ENCODE measurements around the gene SELENOI. TPM values are rescaled to one million over a fixed set of nuclear protein-coding genes. Genes with fewer than 3 reads are reported as not detected.
"Not testable (repeated sequence)": the region's sequence is repeated elsewhere in the genome, so short reads cannot be mapped to it uniquely, and the experiment has no call there.

Gene SELENOI
- total RNA-seq, 2 donors from 2014 or later = 41.5 to 42.2 TPM

- Histone ChIP-seq H3K4me1 (peaks cover 6% of the 10 kb centered on the region), H3K36me3 (no peaks in the 10 kb centered on the region), H3K27me3 (no peaks in the 10 kb centered on the region), H3K9me3 (no peaks in the 10 kb centered on the region), H3K9ac (ENCODE audit: low read depth in 2 of 2, low read length in 2 of 2) (no peak overlapping the region), H3K27ac (no peak overlapping the region), H3K4me3 (no peak overlapping the region)
- no peak for DNase-seq
- intact Hi-C loops (cut with DNase I) = no loop called here
- no peak for TF ChIP-seq CTCF (IDR thresholded peaks at IDR 0.05)
Measured at GRCh38 chr2:26363323-26363722, 17.4 kb downstream of the SELENOI start.

- H3K27ac ChIP-seq = no peak overlapping the region
- DNase-seq = no peak
- H3K27me3 ChIP-seq = no peaks in the 10 kb centered on the region
- H3K4me3 ChIP-seq = no peak overlapping the region
- H3K9ac ChIP-seq (ENCODE audit: low read depth in 2 of 2, low read length in 2 of 2) = no peak overlapping the region
- no peaks in the 10 kb centered on the region for H3K36me3 ChIP-seq
- intact Hi-C loops (cut with DNase I) = no loop called here
- H3K9me3 ChIP-seq = no peaks in the 10 kb centered on the region
- no peak for TF ChIP-seq CTCF (IDR thresholded peaks at IDR 0.05)
- peaks cover 6% of the 10 kb centered on the region for H3K4me1 ChIP-seq
Measured at GRCh38 chr2:26363958-26364357, 18.0 kb downstream of the SELENOI start.

GRCh38 chr2:26364669-26365068 lies 18.7 kb downstream of the SELENOI start:
- H3K4me1 ChIP-seq = peaks cover 6% of the 10 kb centered on the region
- no peak overlapping the region for H3K9ac ChIP-seq (ENCODE audit: low read depth in 2 of 2, low read length in 2 of 2)
- intact Hi-C loops (cut with DNase I) = no loop called here
- no peaks in the 10 kb centered on the region for H3K27me3 ChIP-seq
- H3K36me3 ChIP-seq = no peaks in the 10 kb centered on the region
- no peak overlapping the region for H3K4me3 ChIP-seq
- no peak for DNase-seq
- H3K9me3 ChIP-seq = no peaks in the 10 kb centered on the region
- no peak overlapping the region for H3K27ac ChIP-seq
- no peak for TF ChIP-seq CTCF (IDR thresholded peaks at IDR 0.05)

GRCh38 chr2:26366957-26367356 lies 21.0 kb downstream of the SELENOI start:
- no peak for TF ChIP-seq CTCF (IDR thresholded peaks at IDR 0.05)
- intact Hi-C loops (cut with DNase I) = no loop called here

GRCh38 chr2:26369664-26370063 lies 23.7 kb downstream of the SELENOI start:
- H3K27ac ChIP-seq; H3K9ac ChIP-seq (ENCODE audit: low read depth in 2 of 2, low read length in 2 of 2); DNase-seq; intact Hi-C loops (cut with DNase I); H3K4me1 ChIP-seq; H3K9me3 ChIP-seq; H3K27me3 ChIP-seq; H3K36me3 ChIP-seq; H3K4me3 ChIP-seq: not testable (repeated sequence)

More at GRCh38 chr2:26366957-26367356, 21.0 kb downstream of the SELENOI start:
- Histone ChIP-seq H3K36me3 (no peaks in the 10 kb centered on the region), H3K27ac (no peak overlapping the region), H3K4me1 (peaks cover 6% of the 10 kb centered on the region), H3K9me3 (no peaks in the 10 kb centered on the region), H3K27me3 (no peaks in the 10 kb centered on the region), H3K4me3 (no peak overlapping the region), H3K9ac (ENCODE audit: low read depth in 2 of 2, low read length in 2 of 2) (no peak overlapping the region)
- no peak for DNase-seq

GRCh38 chr2:26370909-26371308 lies 25.0 kb downstream of the SELENOI start:
- intact Hi-C loops (cut with DNase I) = not testable (repeated sequence)

GRCh38 chr2:26376799-26377198 lies 30.9 kb downstream of the SELENOI start:
- Histone ChIP-seq H3K9ac (ENCODE audit: low read depth in 2 of 2, low read length in 2 of 2) (no peak overlapping the region), H3K9me3 (no peaks in the 10 kb centered on the region), H3K36me3 (no peaks in the 10 kb centered on the region), H3K27me3 (no peaks in the 10 kb centered on the region), H3K27ac (no peak overlapping the region), H3K4me3 (no peak overlapping the region), H3K4me1 (no peaks in the 10 kb centered on the region)
- intact Hi-C loops (cut with DNase I) = no loop called here
- TF ChIP-seq CTCF (IDR thresholded peaks at IDR 0.05) = no peak
- no peak for DNase-seq

More at GRCh38 chr2:26370909-26371308, 25.0 kb downstream of the SELENOI start:
- not testable (repeated sequence) for H3K4me3 ChIP-seq; H3K9me3 ChIP-seq; H3K9ac ChIP-seq (ENCODE audit: low read depth in 2 of 2, low read length in 2 of 2); H3K27me3 ChIP-seq; H3K27ac ChIP-seq; DNase-seq; H3K36me3 ChIP-seq; H3K4me1 ChIP-seq
